GM12878 (cell line): ENCODE data around the gene DNAJC11.

ENCODE experiments used
- IKZF2 ChIP-seq, 2 experiments: fragments of 450-650 bp; IDR thresholded peaks; 2 replicates each; pipeline ENCODE4 v1.6.1; 2017; ENCODE audit warnings: mild to moderate bottlenecking in 2 of 2, moderate library complexity in 2 of 2
- REST ChIP-seq: IDR thresholded peaks from 2 replicates; pipeline ENCODE4 v1.6.1; 2012; ENCODE audit warnings: mild to moderate bottlenecking, low read depth, low read length
- TF ChIP-seq, protein P1 (sequence below), 3 experiments: IDR thresholded peaks in 2 of 3; conservative IDR thresholded peaks in 1 of 3; 2 replicates each; pipeline ENCODE4 v1.5.1; 2011; ENCODE audit warnings: low read depth in 3 of 3, low read length in 3 of 3, mild to moderate bottlenecking in 3 of 3, control low read depth in 2 of 3, moderate library complexity in 2 of 3, inconsistent platforms in 1 of 3, mixed read lengths in 1 of 3; ENCODE audit not compliant: control insufficient read depth in 2 of 3, insufficient read depth in 1 of 3; ENCODE audit errors: extremely low read depth in 1 of 3

DNA sequence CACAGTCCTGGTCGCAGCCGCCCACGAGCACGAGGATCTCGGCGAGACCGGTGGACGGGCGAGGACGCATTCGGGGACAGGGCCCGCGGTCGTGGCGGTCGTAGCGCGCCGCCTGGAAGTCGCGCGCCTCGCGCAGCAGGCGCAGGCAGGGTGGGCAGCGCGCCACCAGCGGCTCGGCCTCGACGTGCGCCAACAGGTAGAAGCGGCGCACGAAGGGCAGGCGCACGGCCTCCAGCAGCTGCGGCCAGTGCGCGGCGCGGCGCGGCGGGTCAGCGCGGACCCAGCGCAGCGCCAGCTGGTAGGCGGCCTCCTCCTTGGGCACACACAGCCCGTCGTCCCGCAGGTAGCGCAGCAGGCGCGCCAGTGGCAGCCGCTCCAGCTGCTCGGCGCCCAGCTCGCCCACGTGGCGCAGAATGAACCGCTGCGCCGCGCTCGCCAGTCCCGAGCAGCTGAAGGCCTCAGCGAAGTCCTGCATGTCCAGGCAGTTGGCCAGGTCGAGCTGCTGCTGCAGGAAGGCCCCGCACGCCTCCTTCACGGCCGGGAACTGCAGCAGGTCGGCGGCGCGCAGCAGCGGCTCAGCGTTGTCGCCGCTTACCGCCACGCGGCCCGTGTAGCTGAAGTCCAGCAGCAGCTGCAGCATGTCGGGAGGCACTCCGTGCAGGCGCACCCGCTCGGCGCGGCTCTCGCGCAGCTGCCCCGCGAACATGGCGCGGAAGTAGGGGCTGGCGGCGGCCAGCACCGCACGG is 99.5 kb downstream of the DNAJC11 start:
- TF ChIP-seq REST, result no peak
- TF ChIP-seq IKZF2 (IDR thresholded peaks at IDR 0.05), result no peak
- TF ChIP-seq, protein P1, sequence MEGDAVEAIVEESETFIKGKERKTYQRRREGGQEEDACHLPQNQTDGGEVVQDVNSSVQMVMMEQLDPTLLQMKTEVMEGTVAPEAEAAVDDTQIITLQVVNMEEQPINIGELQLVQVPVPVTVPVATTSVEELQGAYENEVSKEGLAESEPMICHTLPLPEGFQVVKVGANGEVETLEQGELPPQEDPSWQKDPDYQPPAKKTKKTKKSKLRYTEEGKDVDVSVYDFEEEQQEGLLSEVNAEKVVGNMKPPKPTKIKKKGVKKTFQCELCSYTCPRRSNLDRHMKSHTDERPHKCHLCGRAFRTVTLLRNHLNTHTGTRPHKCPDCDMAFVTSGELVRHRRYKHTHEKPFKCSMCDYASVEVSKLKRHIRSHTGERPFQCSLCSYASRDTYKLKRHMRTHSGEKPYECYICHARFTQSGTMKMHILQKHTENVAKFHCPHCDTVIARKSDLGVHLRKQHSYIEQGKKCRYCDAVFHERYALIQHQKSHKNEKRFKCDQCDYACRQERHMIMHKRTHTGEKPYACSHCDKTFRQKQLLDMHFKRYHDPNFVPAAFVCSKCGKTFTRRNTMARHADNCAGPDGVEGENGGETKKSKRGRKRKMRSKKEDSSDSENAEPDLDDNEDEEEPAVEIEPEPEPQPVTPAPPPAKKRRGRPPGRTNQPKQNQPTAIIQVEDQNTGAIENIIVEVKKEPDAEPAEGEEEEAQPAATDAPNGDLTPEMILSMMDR (IDR thresholded peaks at IDR 0.05 in 2 of 3, conservative IDR thresholded peaks at IDR 0.05 in 1 of 3; ENCODE audit: control insufficient read depth in 2 of 3, extremely low read depth in 1 of 3, insufficient read depth in 1 of 3, low read depth in 3 of 3, low read length in 3 of 3), result 0 out of 6 replicates have a peak, but pooled peaks of 1 of the 3 experiments have one; percentile 2
